Effector CD8-positive, alpha-beta T cell (primary cell): Measurements from ENCODE around the gene PAAF1.
"Not testable (repeated sequence)": the region's sequence is repeated elsewhere in the genome, so short reads cannot be mapped to it uniquely, and the experiment has no call there.

Experiments used
- DNase-seq: peaks from one replicate; lab custom pipeline; 2025; lab: John Stamatoyannopoulos, UW

The PAAF1 gene

GRCh38 chr11:73883856-73884255 is 7.1 kb downstream of the PAAF1 start:
- no peak for DNase-seq

- no peak for DNase-seq
Observed at GRCh38 chr11:73888244-73888643, 11.4 kb downstream of the PAAF1 start.

- no peak for DNase-seq
Observed at GRCh38 chr11:73889019-73889418, 12.2 kb downstream of the PAAF1 start.

GRCh38 chr11:73889536-73889935 is 12.7 kb downstream of the PAAF1 start:
- no peak for DNase-seq

- no peak for DNase-seq
Observed at GRCh38 chr11:73893041-73893440, 16.2 kb downstream of the PAAF1 start.

- no peak for DNase-seq
Observed at GRCh38 chr11:73894725-73895335, 18.0 kb downstream of the PAAF1 start.

GRCh38 chr11:73902303-73902702 is 25.5 kb downstream of the PAAF1 start:
- no peak for DNase-seq

GRCh38 chr11:73907191-73907590 is 30.4 kb downstream of the PAAF1 start:
- DNase-seq: no peak

GRCh38 chr11:73912026-73912425 is 35.2 kb downstream of the PAAF1 start:
- DNase-seq: no peak

- no peak for DNase-seq
Observed at GRCh38 chr11:73913472-73913871, 36.7 kb downstream of the PAAF1 start.

- DNase-seq: no peak
Observed at GRCh38 chr11:73914284-73914683, 37.5 kb downstream of the PAAF1 start.

- no peak for DNase-seq
Observed at GRCh38 chr11:73916435-73916834, 39.6 kb downstream of the PAAF1 start.

- DNase-seq: no peak
Observed at GRCh38 chr11:73921180-73921579, 44.4 kb downstream of the PAAF1 start.

- DNase-seq: no peak
Observed at GRCh38 chr11:73929388-73929787, 52.6 kb downstream of the PAAF1 start.

GRCh38 chr11:73931039-73931645 is 54.3 kb downstream of the PAAF1 start:
- no peak for DNase-seq

GRCh38 chr11:73931951-73932350 is 55.2 kb downstream of the PAAF1 start:
- DNase-seq: no peak

- no peak for DNase-seq
Observed at GRCh38 chr11:73932781-73933180, 56.0 kb downstream of the PAAF1 start.

- DNase-seq: not testable (repeated sequence)
Observed at GRCh38 chr11:73936047-73936446, 59.2 kb downstream of the PAAF1 start.

GRCh38 chr11:73939096-73939495 is 62.3 kb downstream of the PAAF1 start:
- DNase-seq: no peak

- DNase-seq: no peak
Observed at GRCh38 chr11:73940801-73941570, 64.2 kb downstream of the PAAF1 start.

GRCh38 chr11:73942010-73942409 is 65.2 kb downstream of the PAAF1 start:
- DNase-seq: no peak

GRCh38 chr11:73944085-73944484 is 67.3 kb downstream of the PAAF1 start:
- no peak for DNase-seq

- no peak for DNase-seq
Observed at GRCh38 chr11:73944901-73945300, 68.1 kb downstream of the PAAF1 start.
